Mesenchymal stem cell (in vitro differentiated cells and primary cell): ENCODE data around the gene ZNF644.

Source experiments
- DNase-seq: peaks from one replicate; pipeline ENCODE4 v3.0.0-alpha.2; 2013
- H2AFZ ChIP-seq: one replicate; pipeline ENCODE4 v1.6.1; 2013; ENCODE audit warnings: low read depth, mild to moderate bottlenecking, control low read depth, inconsistent platforms, low read length, moderate library complexity
- H2AK5ac ChIP-seq: 2 replicates; pipeline ENCODE4 v1.6.1; 2013; ENCODE audit warnings: low read length, moderate library complexity, mild to moderate bottlenecking, inconsistent platforms; ENCODE audit not compliant: severe bottlenecking
- H2BK120ac ChIP-seq: one replicate; pipeline ENCODE4 v1.6.1; 2013; ENCODE audit warnings: low read depth, mild to moderate bottlenecking, inconsistent platforms, low read length, moderate library complexity
- H2BK12ac ChIP-seq, 2 experiments: one replicate each; pipeline ENCODE4 v1.6.1; 2013; ENCODE audit warnings: inconsistent platforms in 2 of 2, low read length in 2 of 2, mild to moderate bottlenecking in 2 of 2, moderate library complexity in 2 of 2, control low read depth in 1 of 2
- H2BK15ac ChIP-seq: one replicate; pipeline ENCODE4 v1.6.1; 2013; ENCODE audit warnings: mild to moderate bottlenecking, low read depth, inconsistent platforms; ENCODE audit not compliant: poor library complexity, severe bottlenecking
- H2BK5ac ChIP-seq: 2 replicates; pipeline ENCODE4 v1.6.1; 2013; ENCODE audit warnings: low read depth, mild to moderate bottlenecking, low read length, control low read depth, inconsistent platforms; ENCODE audit not compliant: poor library complexity, severe bottlenecking
- H3K14ac ChIP-seq, 2 experiments: one replicate each; pipeline ENCODE4 v1.6.1; 2013; ENCODE audit warnings: inconsistent platforms in 2 of 2, low read length in 2 of 2, control low read depth in 1 of 2, mild to moderate bottlenecking in 1 of 2, moderate library complexity in 1 of 2
- H3K18ac ChIP-seq, 2 experiments: one replicate each; pipeline ENCODE4 v1.6.1; 2013; ENCODE audit warnings: inconsistent platforms in 2 of 2, low read length in 2 of 2, control low read depth in 1 of 2, low read depth in 1 of 2, mild to moderate bottlenecking in 1 of 2
- H3K23ac ChIP-seq, 2 experiments: one replicate each; pipeline ENCODE4 v1.6.1; 2013; ENCODE audit warnings: inconsistent platforms in 2 of 2, low read length in 2 of 2, mild to moderate bottlenecking in 2 of 2, moderate library complexity in 2 of 2, control low read depth in 1 of 2
- H3K27ac ChIP-seq: 2 replicates; pipeline ENCODE4 v1.5.1; 2013; ENCODE audit warnings: mild to moderate bottlenecking, moderate library complexity, low read length, control low read depth, inconsistent platforms; ENCODE audit not compliant: poor library complexity, severe bottlenecking
- H3K27me3 ChIP-seq, 2 experiments: 2 replicates each; pipeline versions ENCODE4 v1.6.1 to v1.7.0; 2013; ENCODE audit warnings: low read length in 2 of 2, mild to moderate bottlenecking in 2 of 2, moderate library complexity in 2 of 2, control low read depth in 1 of 2, inconsistent platforms in 1 of 2; ENCODE audit not compliant: control insufficient read depth in 1 of 2, insufficient read depth in 1 of 2
- H3K36me3 ChIP-seq, 2 experiments: 2 replicates each; pipeline versions ENCODE4 v1.6.1 to v1.7.0; 2013; ENCODE audit warnings: low read length in 2 of 2, control low read depth in 1 of 2, inconsistent platforms in 1 of 2, low read depth in 1 of 2, mild to moderate bottlenecking in 1 of 2; ENCODE audit not compliant: insufficient read depth in 2 of 2, control insufficient read depth in 1 of 2
- H3K4ac ChIP-seq, 2 experiments: one replicate each; pipeline ENCODE4 v1.6.1; 2013; ENCODE audit warnings: inconsistent platforms in 2 of 2, low read length in 2 of 2, mild to moderate bottlenecking in 2 of 2, moderate library complexity in 2 of 2, control low read depth in 1 of 2, low read depth in 1 of 2
- H3K4me1 ChIP-seq: 2 replicates; pipeline ENCODE4 v1.6.1; 2013; ENCODE audit warnings: low read depth, low read length, control low read depth; ENCODE audit not compliant: control insufficient read depth, insufficient read depth
- H3K4me2 ChIP-seq: 2 replicates; pipeline ENCODE4 v1.6.1; 2013; ENCODE audit warnings: low read length, mild to moderate bottlenecking, inconsistent platforms; ENCODE audit not compliant: poor library complexity, severe bottlenecking
- H3K4me3 ChIP-seq, 2 experiments: 2 replicates each; pipeline versions ENCODE4 v1.5.1 to v1.7.0; 2013; ENCODE audit warnings: low read length in 2 of 2, mild to moderate bottlenecking in 2 of 2, control low read depth in 1 of 2, low read depth in 1 of 2; ENCODE audit not compliant: insufficient read depth in 1 of 2
- H3K79me1 ChIP-seq: replicated peaks from 2 replicates; pipeline ENCODE4 v1.6.1; 2013; ENCODE audit warnings: mild to moderate bottlenecking, control low read depth, low read length, inconsistent platforms; ENCODE audit not compliant: poor library complexity, severe bottlenecking
- H3K9ac ChIP-seq: 2 replicates; pipeline ENCODE4 v1.7.0; 2013; ENCODE audit warnings: mild to moderate bottlenecking, low read length, moderate library complexity
- H3K9me3 ChIP-seq: 2 replicates; pipeline ENCODE4 v1.7.0; 2013; ENCODE audit warnings: mild to moderate bottlenecking, low read length; ENCODE audit not compliant: control insufficient read depth
- H4K8ac ChIP-seq: one replicate; pipeline ENCODE4 v1.6.1; 2013; ENCODE audit warnings: inconsistent platforms, mild to moderate bottlenecking, low read length, moderate library complexity
- H4K91ac ChIP-seq: one replicate; pipeline ENCODE4 v1.6.1; 2013; ENCODE audit warnings: mild to moderate bottlenecking, low read length, inconsistent platforms
- WGBS: methylation state at CpG from one replicate; pipeline ENCODE4 v1.1.7; 2013; ENCODE audit warnings: mixed read lengths; 5-methylcytosine and 5-hydroxymethylcytosine counted together

The ZNF644 gene

GRCh38 chr1:91024481-91025119 lies 2.8 kb upstream of the ZNF644 start:
- no peak overlapping the region for H3K23ac ChIP-seq
- H2BK5ac ChIP-seq: no peak overlapping the region
- no peak overlapping the region for H2BK12ac ChIP-seq
- no peak overlapping the region for H4K8ac ChIP-seq
- H3K27ac ChIP-seq: no peak overlapping the region
- no peak overlapping the region for H2AFZ ChIP-seq
- H3K14ac ChIP-seq: no peak overlapping the region
- no peak overlapping the region for H2AK5ac ChIP-seq
- no peak overlapping the region for H4K91ac ChIP-seq
- peaks cover 0 to 3% of the 10 kb centered on the region in 2 experiments for H3K27me3 ChIP-seq
- WGBS: 95% methylated on average over 2 of the region's 3 CpGs
- H3K9me3 ChIP-seq: no peaks in the 10 kb centered on the region
- no peak overlapping the region for H2BK15ac ChIP-seq
- H3K9ac ChIP-seq: no peak overlapping the region
- DNase-seq: no peak
- no peak overlapping the region for H3K4ac ChIP-seq
- no peak overlapping the region for H2BK120ac ChIP-seq
- no peak overlapping the region for H3K4me2 ChIP-seq
- no peak overlapping the region for H3K18ac ChIP-seq
- peaks cover 0 to 3% of the 10 kb centered on the region in 2 experiments for H3K36me3 ChIP-seq
- H3K4me1 ChIP-seq: peaks cover 2% of the 10 kb centered on the region
- H3K4me3 ChIP-seq: no peak overlapping the region
- no peaks in the 10 kb centered on the region for H3K79me1 ChIP-seq

- H3K4me1 ChIP-seq: peaks cover 5% of the 10 kb centered on the region
- peak overlapping the region; percentile 92 for H4K8ac ChIP-seq
- no peak overlapping the region for H3K23ac ChIP-seq
- no peak overlapping the region for H2BK5ac ChIP-seq
- H3K14ac ChIP-seq: no peak overlapping the region
- peak overlapping the region in 1 of 2 experiments; percentile 37 for H3K4ac ChIP-seq
- peak overlapping the region; percentile 34 for H4K91ac ChIP-seq
- no peak overlapping the region for H2AK5ac ChIP-seq
- no peak overlapping the region for H2BK120ac ChIP-seq
- peak overlapping the region; percentile 100 for H3K27ac ChIP-seq
- H3K18ac ChIP-seq: peak overlapping the region; percentile 63 to 99
- no peak for DNase-seq
- H3K4me2 ChIP-seq: peak overlapping the region; percentile 26
- H3K36me3 ChIP-seq: peaks cover 0 to 4% of the 10 kb centered on the region in 2 experiments
- peak overlapping the region in 1 of 2 experiments; percentile 60 for H2BK12ac ChIP-seq
- peak overlapping the region in 1 of 2 experiments; percentile 97 for H3K4me3 ChIP-seq
- H3K79me1 ChIP-seq: no peaks in the 10 kb centered on the region
- H3K9ac ChIP-seq: peak overlapping the region; percentile 99
- no peaks in the 10 kb centered on the region for H3K9me3 ChIP-seq
- H2BK15ac ChIP-seq: no peak overlapping the region
- 76% methylated on average over 4 of the region's 6 CpGs for WGBS
- no peaks in the 10 kb centered on the region for H3K27me3 ChIP-seq
- H2AFZ ChIP-seq: peak overlapping the region; percentile 74
Measured at GRCh38 chr1:91022518-91022929, 689 bp upstream of the ZNF644 start.

GRCh38 chr1:91020967-91021685 lies 709 bp downstream of the ZNF644 start:
- peak overlapping the region; percentile 85 to 97 for H3K4me3 ChIP-seq

GRCh38 chr1:91020486-91020885 lies 1.3 kb downstream of the ZNF644 start:
- Histone ChIP-seq H2AK5ac (no peak overlapping the region), H4K8ac (no peak overlapping the region), H2BK5ac (no peak overlapping the region), H2BK120ac (no peak overlapping the region), H3K79me1 (no peaks in the 10 kb centered on the region), H3K36me3 (peaks cover 0 to 4% of the 10 kb centered on the region in 2 experiments), H3K9ac (peak overlapping the region; percentile 99), H3K14ac (no peak overlapping the region), H3K9me3 (no peaks in the 10 kb centered on the region), H2BK15ac (no peak overlapping the region), H3K27me3 (no peaks in the 10 kb centered on the region), H3K4me2 (peak overlapping the region; percentile 14), H3K4ac (no peak overlapping the region), H2BK12ac (no peak overlapping the region), H3K23ac (no peak overlapping the region), H3K27ac (no peak overlapping the region), H4K91ac (no peak overlapping the region), H3K18ac (no peak overlapping the region), H3K4me3 (peak overlapping the region in 1 of 2 experiments; percentile 97), H2AFZ (no peak overlapping the region), H3K4me1 (peaks cover 5% of the 10 kb centered on the region)
- DNase-seq: peak; percentile 20
- WGBS: 52% methylated on average over 2 of the region's 4 CpGs

More at GRCh38 chr1:91020967-91021685, 709 bp downstream of the ZNF644 start:
- H3K4ac ChIP-seq: peak overlapping the region; percentile 19 to 35
- H3K14ac ChIP-seq: peak overlapping the region in 1 of 2 experiments; percentile 92
- H3K36me3 ChIP-seq: peaks cover 0 to 4% of the 10 kb centered on the region in 2 experiments
- H2BK120ac ChIP-seq: peak overlapping the region; percentile 77
- H2BK12ac ChIP-seq: no peak overlapping the region
- no peaks in the 10 kb centered on the region for H3K9me3 ChIP-seq
- peak; percentile 95 for DNase-seq
- H3K4me1 ChIP-seq: peaks cover 5% of the 10 kb centered on the region
- H3K23ac ChIP-seq: no peak overlapping the region
- peak overlapping the region; percentile 5 for H4K8ac ChIP-seq
- H3K27me3 ChIP-seq: no peaks in the 10 kb centered on the region
- H3K4me2 ChIP-seq: peak overlapping the region; percentile 57
- H3K9ac ChIP-seq: peak overlapping the region; percentile 99
- H4K91ac ChIP-seq: peak overlapping the region; percentile 65
- WGBS: under 1% methylated on average over 22 of the region's 33 CpGs
- peak overlapping the region; percentile 65 for H2AFZ ChIP-seq
- peak overlapping the region; percentile 61 for H2AK5ac ChIP-seq
- peak overlapping the region; percentile 62 for H2BK5ac ChIP-seq
- peak overlapping the region; percentile 14 to 93 for H3K18ac ChIP-seq
- H3K79me1 ChIP-seq: no peaks in the 10 kb centered on the region
- H2BK15ac ChIP-seq: peak overlapping the region; percentile 99
- peak overlapping the region; percentile 80 for H3K27ac ChIP-seq
